OCI-LY7 (cell line): ENCODE measurements around the gene H6PD. TPM values are rescaled to one million over a fixed set of nuclear protein-coding genes. Genes with fewer than 3 reads are reported as not detected.
A peak's percentile ranks its signal among the peaks of the same experiment; 100 is the strongest.

Experiments used
- BruUV-seq: library from RNA; stranded (reverse); fragments of 400-500 nt; replicated peaks from 2 replicates; lab custom pipeline; 2021; lab: Mats Ljungman, UMichigan
- CTCF ChIA-PET: fragments of 300-600 bp; sonication (Branson Sonifier 250); formaldehyde crosslinking; loops from one replicate; lab custom pipeline; 2022; ENCODE audit warnings: antibody characterized with exemption; ENCODE audit not compliant: unreplicated experiment; lab: Charles Lee
- POLR2A ChIA-PET: fragments of 300-600 bp; sonication (Branson Sonifier 250); formaldehyde crosslinking; loops from one replicate; lab custom pipeline; 2022; ENCODE audit warnings: antibody characterized with exemption; lab: Charles Lee
- DNase-seq: peaks from one replicate; pipeline ENCODE4 v3.0.0-alpha.2; 2015; ENCODE audit warnings: low spot score
- H2AFZ ChIP-seq: fragments of 200-600 bp; sonication (generic), shearing (Covaris generic); 2 replicates; pipeline ENCODE4 v1.6.1; 2014; ENCODE audit warnings: mild to moderate bottlenecking, antibody characterized with exemption, low read length, moderate library complexity
- H3K27ac ChIP-seq: fragments of 200-600 bp; sonication (generic); 2 replicates; pipeline ENCODE4 v1.5.1; 2014; ENCODE audit warnings: mixed run types, low read depth, mild to moderate bottlenecking, moderate library complexity, low read length, inconsistent platforms; ENCODE audit not compliant: poor library complexity, severe bottlenecking
- H3K36me3 ChIP-seq: fragments of 200-600 bp; sonication (generic); 2 replicates; pipeline ENCODE4 v1.6.1; 2014; ENCODE audit warnings: mild to moderate bottlenecking, antibody characterized with exemption, low read length, moderate library complexity, mixed read lengths; ENCODE audit not compliant: insufficient read depth
- H3K4me1 ChIP-seq: fragments of 200-600 bp; sonication (generic); 2 replicates; pipeline ENCODE4 v1.5.1; 2014; ENCODE audit warnings: mild to moderate bottlenecking, low read length; ENCODE audit not compliant: insufficient read depth, poor library complexity, severe bottlenecking
- H3K4me2 ChIP-seq: fragments of 200-600 bp; sonication (generic); 2 replicates; pipeline ENCODE4 v1.6.1; 2014; ENCODE audit warnings: mild to moderate bottlenecking, low read length
- H3K4me3 ChIP-seq: fragments of 200-600 bp; sonication (generic); 2 replicates; pipeline ENCODE4 v1.5.1; 2014; ENCODE audit warnings: mild to moderate bottlenecking, low read depth, low read length; ENCODE audit not compliant: poor library complexity, severe bottlenecking
- H3K79me2 ChIP-seq: fragments of 200-600 bp; sonication (generic); 2 replicates; pipeline ENCODE4 v1.6.1; 2016; ENCODE audit warnings: low read depth, mild to moderate bottlenecking, low read length, moderate library complexity, mixed read lengths; ENCODE audit not compliant: insufficient read depth
- H3K9me2 ChIP-seq: fragments of 200-600 bp; sonication (generic); 2 replicates; pipeline ENCODE4 v1.6.1; 2016; ENCODE audit warnings: mild to moderate bottlenecking, low read length, mixed read lengths; ENCODE audit not compliant: insufficient read depth
- H3K9me3 ChIP-seq: fragments of 200-600 bp; sonication (generic); 2 replicates; pipeline ENCODE4 v1.6.1; 2014; ENCODE audit warnings: mild to moderate bottlenecking, mixed run types, low read length, mixed read lengths
- H4K20me1 ChIP-seq: fragments of 200-600 bp; sonication (generic); 2 replicates; pipeline ENCODE4 v1.6.1; 2014; ENCODE audit warnings: mild to moderate bottlenecking, antibody characterized with exemption, low read length, moderate library complexity, mixed read lengths; ENCODE audit not compliant: insufficient read depth
- EZH2phosphoT487 ChIP-seq: fragments of 200-600 bp; sonication (generic); IDR thresholded peaks from 2 replicates; pipeline ENCODE4 v1.6.1; 2018; ENCODE audit warnings: low read depth, borderline replicate concordance, mild to moderate bottlenecking, mixed run types, antibody characterized with exemption, low read length, moderate library complexity, mixed read lengths
- intact Hi-C: fragments of 100-400 bp; cut with micrococcal nuclease; formaldehyde crosslinking; loops from one replicate; pipeline ENCODE4 v1.10.0; 2022; ENCODE audit not compliant: unreplicated experiment
- total RNA-seq, 2 experiments: library from RNA; depleted of rRNA in 1 of 2; stranded (reverse); fragments of >200 nt in 1 of 2; shearing (Covaris generic) in 1 of 2; gene quantifications; 2 replicates each; pipeline ENCODE4 v1.2.3, GENCODE V29; 2014 to 2022
- TF ChIP-seq, protein P1 (sequence below): fragments of 200-600 bp; sonication (generic); conservative IDR thresholded peaks from 2 replicates; pipeline ENCODE4 v1.5.1; 2014; ENCODE audit warnings: mild to moderate bottlenecking, antibody characterized with exemption, low read length, moderate library complexity, mixed read lengths

The H6PD gene
- total RNA-seq, 2 experiments from 2014 or later, result 8.5 to 22.1 TPM

DNA sequence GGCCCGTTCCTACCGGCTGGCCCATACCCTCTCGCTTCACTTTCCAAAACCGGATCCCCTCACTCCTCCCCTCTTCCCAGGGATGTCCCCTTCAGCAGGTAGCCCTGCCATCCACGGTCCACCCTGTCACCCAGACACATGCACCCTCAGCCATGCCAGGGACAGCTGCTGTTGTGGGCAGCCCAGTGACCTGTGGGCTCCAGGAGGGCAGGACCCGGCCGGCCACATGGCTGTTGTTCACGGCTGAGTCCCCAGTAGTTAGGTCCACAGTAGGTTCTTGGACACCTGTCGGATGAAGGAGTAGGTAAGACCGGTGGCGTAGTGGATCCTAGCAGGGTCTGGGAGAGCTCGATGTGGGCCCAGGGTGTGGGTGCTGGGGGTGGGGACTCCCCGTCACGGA lies 70.6 kb downstream of the H6PD start:
- ChIA-PET CTCF (no interaction called here), POLR2A (no interaction called here)
- Histone ChIP-seq H4K20me1 (peaks cover 6% of the 10 kb centered on the region; the same call in 1 of the 2 replicates), H2AFZ (no peak overlapping the region), H3K79me2 (peaks cover 6% of the 10 kb centered on the region; the same call in 1 of the 2 replicates), H3K27ac (no peak overlapping the region), H3K4me1 (peaks cover 50% of the 10 kb centered on the region), H3K36me3 (no peaks in the 10 kb centered on the region), H3K4me3 (no peak overlapping the region), H3K9me3 (no peaks in the 10 kb centered on the region), H3K4me2 (peak overlapping the region; percentile 40), H3K9me2 (no peaks in the 10 kb centered on the region)
- TF ChIP-seq EZH2phosphoT487, result no peak
- TF ChIP-seq, protein P1, sequence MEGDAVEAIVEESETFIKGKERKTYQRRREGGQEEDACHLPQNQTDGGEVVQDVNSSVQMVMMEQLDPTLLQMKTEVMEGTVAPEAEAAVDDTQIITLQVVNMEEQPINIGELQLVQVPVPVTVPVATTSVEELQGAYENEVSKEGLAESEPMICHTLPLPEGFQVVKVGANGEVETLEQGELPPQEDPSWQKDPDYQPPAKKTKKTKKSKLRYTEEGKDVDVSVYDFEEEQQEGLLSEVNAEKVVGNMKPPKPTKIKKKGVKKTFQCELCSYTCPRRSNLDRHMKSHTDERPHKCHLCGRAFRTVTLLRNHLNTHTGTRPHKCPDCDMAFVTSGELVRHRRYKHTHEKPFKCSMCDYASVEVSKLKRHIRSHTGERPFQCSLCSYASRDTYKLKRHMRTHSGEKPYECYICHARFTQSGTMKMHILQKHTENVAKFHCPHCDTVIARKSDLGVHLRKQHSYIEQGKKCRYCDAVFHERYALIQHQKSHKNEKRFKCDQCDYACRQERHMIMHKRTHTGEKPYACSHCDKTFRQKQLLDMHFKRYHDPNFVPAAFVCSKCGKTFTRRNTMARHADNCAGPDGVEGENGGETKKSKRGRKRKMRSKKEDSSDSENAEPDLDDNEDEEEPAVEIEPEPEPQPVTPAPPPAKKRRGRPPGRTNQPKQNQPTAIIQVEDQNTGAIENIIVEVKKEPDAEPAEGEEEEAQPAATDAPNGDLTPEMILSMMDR, result no peak
- no TSS peak for BruUV-seq
- DNase-seq, result no peak
- intact Hi-C loops, result no loop called here

DNA sequence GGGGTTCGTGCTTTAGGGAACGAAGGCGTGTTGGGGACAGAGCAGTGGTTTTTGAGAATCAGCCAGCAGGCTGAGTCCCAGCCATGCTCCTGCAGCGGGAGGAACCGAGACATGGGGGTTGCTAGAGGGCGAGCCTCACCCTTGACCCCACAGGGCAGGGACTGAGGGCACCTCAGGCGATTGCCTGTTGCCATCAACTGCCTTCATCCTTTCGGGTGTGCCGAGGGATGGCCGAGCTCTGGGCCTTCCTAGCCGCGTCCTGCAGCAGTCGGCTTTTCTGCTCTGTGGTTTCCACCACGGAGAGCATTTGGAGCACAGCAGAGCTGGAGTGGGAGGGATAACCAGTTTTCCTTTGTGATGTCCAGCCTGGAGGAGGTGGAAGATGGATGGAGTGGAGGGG lies 71.4 kb downstream of the H6PD start:
- TF ChIP-seq EZH2phosphoT487, result no peak
- TF ChIP-seq, protein P1, result no peak
- peaks cover 9% of the 10 kb centered on the region; the same call in 1 of the 2 replicates for H3K79me2 ChIP-seq
- H3K36me3 ChIP-seq, result no peaks in the 10 kb centered on the region
- H2AFZ ChIP-seq, result no peak overlapping the region
- no peak overlapping the region for H3K4me3 ChIP-seq
- intact Hi-C loops, result no loop called here
- no peaks in the 10 kb centered on the region for H3K9me2 ChIP-seq
- ChIA-PET CTCF (no interaction called here), POLR2A (interaction anchor here (0.7 kb wide), 1 partner anchor 890 kb away, joined by 3 read pairs; no protein-coding TSS in a partner anchor)
- H3K4me2 ChIP-seq, result peak overlapping the region; percentile 40
- H3K9me3 ChIP-seq, result no peaks in the 10 kb centered on the region
- DNase-seq, result no peak
- H4K20me1 ChIP-seq, result peaks cover 6% of the 10 kb centered on the region; the same call in 1 of the 2 replicates
- peaks cover 44% of the 10 kb centered on the region for H3K4me1 ChIP-seq
- BruUV-seq, result no TSS peak
- H3K27ac ChIP-seq, result no peak overlapping the region

DNA sequence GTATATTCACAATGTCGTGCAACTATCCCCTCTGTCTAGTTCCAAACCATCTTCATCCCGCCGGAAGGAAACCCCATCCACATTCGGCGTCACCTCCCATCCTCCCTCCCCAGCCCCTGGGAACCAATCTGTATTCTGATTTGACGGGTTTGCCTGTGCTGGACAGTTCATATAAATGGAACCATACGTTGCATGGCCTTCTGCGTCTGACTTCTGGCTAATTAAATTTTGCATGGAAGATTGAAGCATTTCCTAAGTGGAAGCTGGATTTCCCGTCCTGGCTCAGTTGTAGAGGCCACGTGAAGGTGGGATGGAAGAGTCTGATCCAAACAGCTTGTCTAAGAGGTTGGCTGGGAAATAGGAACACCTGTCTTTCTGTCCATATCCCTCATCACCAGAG lies 72.7 kb downstream of the H6PD start:
- H3K9me2 ChIP-seq, result no peaks in the 10 kb centered on the region
- H3K4me3 ChIP-seq, result no peak overlapping the region
- peaks cover 6% of the 10 kb centered on the region; the same call in 1 of the 2 replicates for H4K20me1 ChIP-seq
- no peak overlapping the region for H3K4me2 ChIP-seq
- intact Hi-C loops, result no loop called here
- no peak overlapping the region for H2AFZ ChIP-seq
- no peak overlapping the region for H3K27ac ChIP-seq
- BruUV-seq, result no TSS peak
- H3K36me3 ChIP-seq, result no peaks in the 10 kb centered on the region
- ChIA-PET CTCF (no interaction called here), POLR2A (no interaction called here)
- peaks cover 9% of the 10 kb centered on the region; the same call in 1 of the 2 replicates for H3K79me2 ChIP-seq
- H3K4me1 ChIP-seq, result peaks cover 44% of the 10 kb centered on the region
- no peaks in the 10 kb centered on the region for H3K9me3 ChIP-seq
- DNase-seq, result no peak
- TF ChIP-seq, protein P1, result no peak
- TF ChIP-seq EZH2phosphoT487, result no peak
